ENCODE data around the gene CAMTA1.

- no peak for TF ChIP-seq EZH2 (IDR thresholded peaks at IDR 0.05; ENCODE audit: borderline replicate concordance, insufficient read depth, low read length, poor library complexity, severe bottlenecking)
- TF ChIP-seq, protein P1, sequence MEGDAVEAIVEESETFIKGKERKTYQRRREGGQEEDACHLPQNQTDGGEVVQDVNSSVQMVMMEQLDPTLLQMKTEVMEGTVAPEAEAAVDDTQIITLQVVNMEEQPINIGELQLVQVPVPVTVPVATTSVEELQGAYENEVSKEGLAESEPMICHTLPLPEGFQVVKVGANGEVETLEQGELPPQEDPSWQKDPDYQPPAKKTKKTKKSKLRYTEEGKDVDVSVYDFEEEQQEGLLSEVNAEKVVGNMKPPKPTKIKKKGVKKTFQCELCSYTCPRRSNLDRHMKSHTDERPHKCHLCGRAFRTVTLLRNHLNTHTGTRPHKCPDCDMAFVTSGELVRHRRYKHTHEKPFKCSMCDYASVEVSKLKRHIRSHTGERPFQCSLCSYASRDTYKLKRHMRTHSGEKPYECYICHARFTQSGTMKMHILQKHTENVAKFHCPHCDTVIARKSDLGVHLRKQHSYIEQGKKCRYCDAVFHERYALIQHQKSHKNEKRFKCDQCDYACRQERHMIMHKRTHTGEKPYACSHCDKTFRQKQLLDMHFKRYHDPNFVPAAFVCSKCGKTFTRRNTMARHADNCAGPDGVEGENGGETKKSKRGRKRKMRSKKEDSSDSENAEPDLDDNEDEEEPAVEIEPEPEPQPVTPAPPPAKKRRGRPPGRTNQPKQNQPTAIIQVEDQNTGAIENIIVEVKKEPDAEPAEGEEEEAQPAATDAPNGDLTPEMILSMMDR (IDR thresholded peaks at IDR 0.05; ENCODE audit: poor library complexity, severe bottlenecking): no peak
- TF ChIP-seq EP300 (conservative IDR thresholded peaks at IDR 0.05; ENCODE audit: poor library complexity, severe bottlenecking): no peak
- no peak for TF ChIP-seq RAD21 (conservative IDR thresholded peaks at IDR 0.05)
- TF ChIP-seq TAF1 (IDR thresholded peaks at IDR 0.05; ENCODE audit: low read depth): no peak
These were observed 83.6 kb downstream of the CAMTA1 start for GRCh38 chr1:6868660-6869380.

Measured in neural cell (in vitro differentiated cells).